ENCODE measurements around the gene ABCA13. TPM values are rescaled to one million over a fixed set of nuclear protein-coding genes. Genes with fewer than 3 reads are reported as not detected.

The ABCA13 gene
- total RNA-seq, 4 donors from 2014 or later, result 0.38 to 9.8 (median 4.9) TPM

DNA sequence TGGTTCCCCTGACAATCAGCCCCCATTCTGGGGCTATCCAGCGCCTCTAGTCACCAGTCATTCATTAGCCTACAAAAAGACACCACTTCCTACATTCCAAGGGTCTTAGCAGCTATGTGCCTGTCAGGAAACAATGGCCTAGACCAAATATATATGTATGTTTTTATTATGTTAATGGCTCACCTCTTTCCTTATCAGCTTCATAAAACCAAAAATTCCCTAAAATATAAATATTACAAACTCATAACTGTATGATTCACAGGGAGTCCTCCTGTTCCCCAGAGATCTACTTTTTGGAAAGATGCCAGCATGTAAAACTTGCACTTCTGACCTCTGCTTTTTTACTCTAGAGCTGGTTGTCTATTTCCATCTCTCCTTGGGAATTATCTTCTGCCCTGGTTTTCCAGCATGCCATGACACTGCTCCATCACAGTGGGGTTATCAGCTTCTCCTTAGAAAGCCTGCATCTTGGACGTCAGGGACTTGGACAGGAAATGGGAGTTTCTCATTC is 79.2 kb downstream of the ABCA13 start:
- Histone ChIP-seq H3K27ac (no peak overlapping the region), H3K36me3 (no peaks in the 10 kb centered on the region), H3K4me3 (no peak overlapping the region), H3K27me3 (no peaks in the 10 kb centered on the region), H3K4me1 (no peaks in the 10 kb centered on the region), H3K9me3 (no peaks in the 10 kb centered on the region)
- intact Hi-C loops (cut with DNase I), result no loop called here
- TF ChIP-seq CTCF (IDR thresholded peaks at IDR 0.05) (no peak), POLR2A (IDR thresholded peaks at IDR 0.05) (no peak)
- WGBS, 2 donors, result 60 to 72% methylated on average over 2 of the region's 2 CpGs
- no peak for DNase-seq

DNA sequence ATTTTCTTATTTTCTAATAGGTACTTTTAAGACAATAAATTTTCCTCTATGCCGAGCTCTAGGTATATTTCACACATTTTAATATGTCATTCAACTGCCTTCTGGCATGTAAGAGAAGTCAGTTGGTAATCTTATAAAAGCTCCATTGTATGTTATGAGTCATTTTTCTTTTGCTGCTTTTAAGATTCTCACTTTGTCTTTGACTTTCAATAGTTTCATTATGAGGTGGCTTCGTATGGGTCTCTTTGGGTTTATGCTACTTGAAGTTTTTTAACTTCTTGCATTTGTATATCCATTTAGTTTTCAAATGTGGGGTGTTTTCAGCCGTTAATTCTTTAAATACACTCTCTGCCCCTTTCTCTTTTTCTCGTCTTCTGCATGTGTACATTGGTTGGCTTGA is 80.5 kb downstream of the ABCA13 start:
- H3K4me1 ChIP-seq, result no peaks in the 10 kb centered on the region
- no peak overlapping the region for H3K4me3 ChIP-seq
- intact Hi-C loops (cut with DNase I), result no loop called here
- WGBS, 2 donors, result 51 to 58% methylated on average over 4 of the region's 4 CpGs
- H3K27ac ChIP-seq, result no peak overlapping the region
- no peaks in the 10 kb centered on the region for H3K9me3 ChIP-seq
- no peaks in the 10 kb centered on the region for H3K27me3 ChIP-seq
- DNase-seq, result no peak
- H3K36me3 ChIP-seq, result no peaks in the 10 kb centered on the region
- TF ChIP-seq CTCF (IDR thresholded peaks at IDR 0.05) (no peak), POLR2A (IDR thresholded peaks at IDR 0.05) (no peak)

GRCh38 chr7:48252995-48253394 is 81.7 kb downstream of the ABCA13 start:
- H3K27me3 ChIP-seq, result no peaks in the 10 kb centered on the region
- H3K27ac ChIP-seq, result no peak overlapping the region
- no peaks in the 10 kb centered on the region for H3K9me3 ChIP-seq
- intact Hi-C loops (cut with DNase I), result no loop called here
- TF ChIP-seq POLR2A (IDR thresholded peaks at IDR 0.05) (no peak), CTCF (IDR thresholded peaks at IDR 0.05) (no peak)
- DNase-seq, result no peak
- H3K4me3 ChIP-seq, result no peak overlapping the region
- no peaks in the 10 kb centered on the region for H3K4me1 ChIP-seq
- no peaks in the 10 kb centered on the region for H3K36me3 ChIP-seq
- WGBS, 2 donors, result 80 to 84% methylated on average over 2 of the region's 2 CpGs

GRCh38 chr7:48255046-48255445 is 83.8 kb downstream of the ABCA13 start:
- intact Hi-C loops (cut with DNase I), result no loop called here
- Histone ChIP-seq H3K9me3 (no peaks in the 10 kb centered on the region), H3K4me3 (no peak overlapping the region), H3K27ac (no peak overlapping the region), H3K4me1 (no peaks in the 10 kb centered on the region), H3K36me3 (no peaks in the 10 kb centered on the region), H3K27me3 (no peaks in the 10 kb centered on the region)
- DNase-seq, result no peak
- 22 to 50% methylated on average over 1 of the region's 1 CpG for WGBS, 2 donors
- TF ChIP-seq POLR2A (IDR thresholded peaks at IDR 0.05) (no peak), CTCF (IDR thresholded peaks at IDR 0.05) (no peak)

- no peaks in the 10 kb centered on the region for H3K4me1 ChIP-seq
- no peaks in the 10 kb centered on the region for H3K9me3 ChIP-seq
- no peak for DNase-seq
- no peak overlapping the region for H3K27ac ChIP-seq
- no peaks in the 10 kb centered on the region for H3K27me3 ChIP-seq
- no peaks in the 10 kb centered on the region for H3K36me3 ChIP-seq
- no peak overlapping the region for H3K4me3 ChIP-seq
- WGBS, 2 donors, result 73 to 93% methylated on average over 4 of the region's 4 CpGs
- intact Hi-C loops (cut with DNase I), result no loop called here
- TF ChIP-seq CTCF (IDR thresholded peaks at IDR 0.05) (no peak), POLR2A (IDR thresholded peaks at IDR 0.05) (no peak)
Measured at GRCh38 chr7:48259463-48260280, 88.4 kb downstream of the ABCA13 start.
